ENCODE results near the gene MIGA1. TPM values are rescaled to one million over a fixed set of nuclear protein-coding genes. Genes with fewer than 3 reads are reported as not detected.
A peak's percentile ranks its signal among the peaks of the same experiment; 100 is the strongest.

MIGA1 gene
- total and polyA plus RNA-seq, 8 donors: 1.6 to 40.6 (median 7.5) TPM

GRCh38 chr1:77831566-77831965 lies 52.1 kb downstream of the MIGA1 start:
- no peaks in the 10 kb centered on the region for H3K9me3 ChIP-seq
- 62 to 86% (median 78%) methylated on average over 4 of the region's 4 CpGs for WGBS, 5 donors
- intact Hi-C loops (cut with DNase I; ENCODE audit: low total_unique reads): no loop called here
- DNase-seq: no peak
- H3K27me3 ChIP-seq: no peaks in the 10 kb centered on the region
- H3K27ac ChIP-seq: peak overlapping the region in 4 of 5 donors; percentile 65 to 85 (median 78)
- H3K36me3 ChIP-seq: peaks cover 0 to 16% (median 7%) of the 10 kb centered on the region in 4 donors
- H3K4me3 ChIP-seq: no peak overlapping the region
- TF ChIP-seq EP300 (IDR thresholded peaks at IDR 0.05) (no peak), POLR2AphosphoS5 (IDR thresholded peaks at IDR 0.05) (no peak), POLR2A (IDR thresholded peaks at IDR 0.05) (no peak), CTCF (IDR thresholded peaks at IDR 0.05) (no peak)
- peaks cover 4 to 63% (median 29%) of the 10 kb centered on the region in 4 donors for H3K4me1 ChIP-seq

- intact Hi-C loops (cut with DNase I; ENCODE audit: low total_unique reads): no loop called here
Observed at GRCh38 chr1:77831976-77832711, 52.7 kb downstream of the MIGA1 start.

GRCh38 chr1:77832901-77833300 lies 53.5 kb downstream of the MIGA1 start:
- Histone ChIP-seq H3K4me1 (peaks cover 4 to 71% (median 29%) of the 10 kb centered on the region in 4 donors), H3K9me3 (no peaks in the 10 kb centered on the region), H3K27me3 (no peaks in the 10 kb centered on the region), H3K36me3 (peaks cover 0 to 4% (median 2%) of the 10 kb centered on the region in 4 donors), H3K27ac (peak overlapping the region in 4 of 5 donors; percentile 65 to 85 (median 78)), H3K4me3 (no peak overlapping the region)
- intact Hi-C loops (cut with DNase I; ENCODE audit: low total_unique reads): no loop called here
- no peak for TF ChIP-seq POLR2A (IDR thresholded peaks at IDR 0.05)
- TF ChIP-seq POLR2AphosphoS5 (IDR thresholded peaks at IDR 0.05): peak; percentile 42 to 73 (median 66)
- TF ChIP-seq EP300 (IDR thresholded peaks at IDR 0.05): no peak
- TF ChIP-seq CTCF (IDR thresholded peaks at IDR 0.05): no peak
- peak in 1 of 2 donors; percentile 79 for DNase-seq

More at GRCh38 chr1:77831976-77832711, 52.7 kb downstream of the MIGA1 start:
- H3K4me1 ChIP-seq: peaks cover 4 to 66% (median 29%) of the 10 kb centered on the region in 4 donors
- 41 to 64% (median 57%) methylated on average over 2 of the region's 2 CpGs for WGBS, 5 donors
- no peaks in the 10 kb centered on the region for H3K27me3 ChIP-seq
- peak in 1 of 2 donors; percentile 66 for DNase-seq
- no peak overlapping the region for H3K4me3 ChIP-seq
- H3K9me3 ChIP-seq: no peaks in the 10 kb centered on the region
- peak overlapping the region; percentile 38 to 85 (median 76) for H3K27ac ChIP-seq
- peak in 1 of 3 donors; percentile 15 for TF ChIP-seq POLR2AphosphoS5 (IDR thresholded peaks at IDR 0.05)
- TF ChIP-seq CTCF (IDR thresholded peaks at IDR 0.05): no peak
- peaks cover 0 to 11% (median 4%) of the 10 kb centered on the region in 4 donors for H3K36me3 ChIP-seq

GRCh38 chr1:77833521-77834100 lies 54.2 kb downstream of the MIGA1 start:
- intact Hi-C loops (cut with DNase I; ENCODE audit: low total_unique reads): no loop called here
- peak overlapping the region; percentile 24 to 85 (median 76) for H3K27ac ChIP-seq
- WGBS, 5 donors: 57 to 86% (median 81%) methylated on average over 2 to 3 of the region's 3 CpGs
- no peaks in the 10 kb centered on the region for H3K27me3 ChIP-seq
- DNase-seq: no peak
- H3K36me3 ChIP-seq: peaks cover 0 to 4% (median under 1%) of the 10 kb centered on the region in 4 donors
- H3K9me3 ChIP-seq: no peaks in the 10 kb centered on the region
- H3K4me3 ChIP-seq: no peak overlapping the region
- H3K4me1 ChIP-seq: peaks cover 4 to 71% (median 29%) of the 10 kb centered on the region in 4 donors
- TF ChIP-seq POLR2AphosphoS5 (IDR thresholded peaks at IDR 0.05): no peak
- no peak for TF ChIP-seq CTCF (IDR thresholded peaks at IDR 0.05)
- no peak for TF ChIP-seq POLR2A (IDR thresholded peaks at IDR 0.05)
- TF ChIP-seq EP300 (IDR thresholded peaks at IDR 0.05): no peak
